PC-3 (cell line): Measurements from ENCODE around the gene SLC16A3. TPM values are rescaled to one million over a fixed set of nuclear protein-coding genes. Genes with fewer than 3 reads are reported as not detected.

Experiments
- ATAC-seq: fragments of 200-7000 bp; cut with Tn5 transposase; 2 replicates; pipeline ENCODE4 v1.9.1; 2020; ENCODE audit warnings: mild to moderate bottlenecking, moderate library complexity
- BruUV-seq: library from RNA; stranded (reverse); fragments of 400-500 nt; replicated peaks from 2 replicates; lab custom pipeline; 2021; lab: Mats Ljungman, UMichigan
- CTCF ChIA-PET: fragments of 300-600 bp; sonication (Branson Sonifier 250); formaldehyde crosslinking; loops from one replicate; lab custom pipeline; 2022; ENCODE audit warnings: antibody characterized with exemption; lab: Charles Lee
- POLR2A ChIA-PET: fragments of 300-600 bp; sonication (Branson Sonifier 250); formaldehyde crosslinking; loops from one replicate; lab custom pipeline; 2022; ENCODE audit warnings: antibody characterized with exemption; ENCODE audit not compliant: unreplicated experiment; lab: Charles Lee
- DNase-seq: peaks from one replicate; pipeline ENCODE4 v3.0.0-alpha.2; 2015
- H2AFZ ChIP-seq: fragments of 300-600 bp; sonication (generic); 2 replicates; pipeline ENCODE4 v1.6.0; 2016; ENCODE audit warnings: antibody characterized with exemption, low read length
- H3F3A ChIP-seq: fragments of 300-600 bp; sonication (generic); one replicate; pipeline ENCODE4 v1.6.0; 2017; ENCODE audit warnings: antibody characterized with exemption, low read length, control low read depth, mild to moderate bottlenecking; ENCODE audit not compliant: unreplicated experiment
- H3K27ac ChIP-seq: fragments of 300-600 bp; sonication (generic); 2 replicates; pipeline ENCODE4 v1.5.1; 2016; ENCODE audit warnings: mild to moderate bottlenecking, low read length
- H3K27me3 ChIP-seq: fragments of 300-600 bp; sonication (generic); 2 replicates; pipeline ENCODE4 v1.6.1; 2016; ENCODE audit warnings: low read length, mixed read lengths
- H3K36me3 ChIP-seq: fragments of 300-600 bp; sonication (generic); 2 replicates; pipeline ENCODE4 v1.6.1; 2016; ENCODE audit warnings: low read depth, mixed run types, low read length, mixed read lengths
- H3K4me1 ChIP-seq: fragments of 300-600 bp; sonication (generic); 2 replicates; pipeline ENCODE4 v1.5.1; 2016; ENCODE audit warnings: low read length; ENCODE audit not compliant: insufficient read depth
- H3K4me2 ChIP-seq: fragments of 300-600 bp; sonication (generic); 2 replicates; pipeline ENCODE4 v1.6.0; 2016; ENCODE audit warnings: low read length
- H3K4me3 ChIP-seq: fragments of 300-600 bp; sonication (generic); 2 replicates; pipeline ENCODE4 v1.5.1; 2016; ENCODE audit warnings: mild to moderate bottlenecking, low read length, mixed read lengths
- H3K79me2 ChIP-seq: fragments of 300-600 bp; sonication (generic); 2 replicates; pipeline ENCODE4 v1.6.1; 2017; ENCODE audit warnings: low read length, mixed read lengths
- H3K9ac ChIP-seq: fragments of 300-600 bp; sonication (generic); 2 replicates; pipeline ENCODE4 v1.6.0; 2016; ENCODE audit warnings: mild to moderate bottlenecking, low read length
- H3K9me2 ChIP-seq: fragments of 300-600 bp; sonication (generic); replicated peaks from 2 replicates; pipeline ENCODE4 v1.6.1; 2016; ENCODE audit warnings: mixed run types, low read length, mixed read lengths
- H3K9me3 ChIP-seq: fragments of 300-600 bp; sonication (generic); 2 replicates; pipeline ENCODE4 v1.6.1; 2016; ENCODE audit warnings: low read length, mixed read lengths
- H4K20me1 ChIP-seq: fragments of 300-600 bp; sonication (generic); 2 replicates; pipeline ENCODE4 v1.6.1; 2016; ENCODE audit warnings: low read length, mixed read lengths
- CTCF ChIP-seq: fragments of 300-600 bp; sonication (generic); conservative IDR thresholded peaks from 2 replicates; pipeline ENCODE4 v1.5.1; 2017; ENCODE audit warnings: antibody characterized with exemption, low read depth, mild to moderate bottlenecking, low read length
- EZH2 ChIP-seq: fragments of 300-600 bp; sonication (generic); IDR thresholded peaks from one replicate; pipeline ENCODE4 v1.6.1; 2017; ENCODE audit warnings: antibody characterized with exemption, mild to moderate bottlenecking, low read length; ENCODE audit not compliant: unreplicated experiment
- EZH2phosphoT487 ChIP-seq: fragments of 300-600 bp; sonication (generic); IDR thresholded peaks from 2 replicates; pipeline ENCODE4 v1.6.1; 2018; ENCODE audit warnings: mild to moderate bottlenecking, antibody characterized with exemption, low read length, borderline replicate concordance
- intact Hi-C: fragments of 100-400 bp; cut with micrococcal nuclease; formaldehyde crosslinking; loops from 2 replicates; pipeline ENCODE4 v1.9.0; 2023
- total RNA-seq: library from RNA; depleted of rRNA; stranded (reverse); fragments of >200 nt; gene quantifications from 2 replicates; pipeline ENCODE4 v1.2.3, GENCODE V29; 2014

Gene SLC16A3
- total RNA-seq, 1 experiment from 2014 or later = 286 TPM

- no peak overlapping the region for H3K4me2 ChIP-seq
- ChIA-PET CTCF (interaction anchor here (0.5 to 1.2 kb wide), 2 partner anchors 30 to 380 kb away, joined by 3 to 7 read pairs; no protein-coding TSS in a partner anchor), POLR2A (no interaction called here)
- peak; percentile 63 for DNase-seq
- no peaks in the 10 kb centered on the region for H3K9me2 ChIP-seq
- no peak for ATAC-seq
- H3K9ac ChIP-seq = no peak overlapping the region
- TF ChIP-seq CTCF (peak; percentile 88), EZH2 (no peak)
- intact Hi-C loops = no loop called here
- peaks cover 38% of the 10 kb centered on the region for H3K36me3 ChIP-seq
- peaks cover 86% of the 10 kb centered on the region for H3K79me2 ChIP-seq
- no TSS peak for BruUV-seq
- H2AFZ ChIP-seq = no peak overlapping the region
- H3K4me1 ChIP-seq = peaks cover 69% of the 10 kb centered on the region
- no peaks in the 10 kb centered on the region for H3K9me3 ChIP-seq
- H3K27ac ChIP-seq = 0 out of 2 replicates have a peak overlapping the region, but pooled peaks have one; percentile 9
- H4K20me1 ChIP-seq = peaks cover 75% of the 10 kb centered on the region
- H3K27me3 ChIP-seq = no peaks in the 10 kb centered on the region
- no peak overlapping the region for H3K4me3 ChIP-seq
- peaks cover 20% of the 10 kb centered on the region for H3F3A ChIP-seq
These were observed 7.5 kb downstream of the SLC16A3 start for GRCh38 chr17:82236142-82236971.

- no peak for TF ChIP-seq EZH2
- no peak for TF ChIP-seq CTCF
- TF ChIP-seq EZH2phosphoT487 = no peak
- Histone ChIP-seq H3K79me2 (peaks cover 78% of the 10 kb centered on the region), H3K4me2 (no peak overlapping the region), H3K9ac (no peak overlapping the region), H3K27ac (no peak overlapping the region), H3K9me2 (no peaks in the 10 kb centered on the region), H3K4me3 (no peak overlapping the region), H4K20me1 (peaks cover 68% of the 10 kb centered on the region), H2AFZ (no peak overlapping the region), H3K4me1 (peaks cover 65% of the 10 kb centered on the region), H3K27me3 (no peaks in the 10 kb centered on the region), H3F3A (peaks cover 24% of the 10 kb centered on the region), H3K9me3 (no peaks in the 10 kb centered on the region), H3K36me3 (peaks cover 38% of the 10 kb centered on the region)
- no TSS peak for BruUV-seq
- ChIA-PET POLR2A (no interaction called here), CTCF (no interaction called here)
- no peak for DNase-seq
- no peak for ATAC-seq
- intact Hi-C loops = no loop called here
These were observed 8.4 kb downstream of the SLC16A3 start for GRCh38 chr17:82237083-82237745.
